Stimulated activated CD4-positive, alpha-beta T cell treated with anti-CD3 and anti-CD28 coated beads, TNF-alpha, amount 100 ng/mL, for 1 hour (primary cell): Measurements from ENCODE around the gene HK2.

ENCODE experiments used
- DNase-seq, 3 donors: peaks; one replicate each; pipeline ENCODE4 v3.0.0-alpha.2; 2020; ENCODE audit warnings: low read depth in 3 of 3, low spot score in 1 of 3

The HK2 gene

DNA sequence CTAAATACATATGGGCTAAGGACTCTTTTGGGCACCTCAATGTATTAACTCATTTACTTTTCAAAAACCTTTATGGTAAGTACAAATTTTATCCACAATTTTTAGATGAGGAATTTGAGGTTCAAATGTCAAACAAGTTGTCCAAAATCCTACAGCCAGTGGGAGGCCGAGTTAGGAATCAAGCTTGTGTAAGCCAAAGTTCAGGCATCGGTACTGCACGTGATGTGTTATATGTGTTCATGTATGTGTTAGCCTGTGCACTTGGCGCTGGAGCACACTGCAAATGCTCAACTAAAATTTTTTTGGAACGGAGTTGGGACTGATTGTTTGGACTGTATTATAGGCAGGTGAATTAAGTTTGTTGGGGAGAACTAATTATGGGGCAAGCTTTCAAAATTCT, 22.7 kb downstream of the HK2 start:
- no peak for DNase-seq

DNA sequence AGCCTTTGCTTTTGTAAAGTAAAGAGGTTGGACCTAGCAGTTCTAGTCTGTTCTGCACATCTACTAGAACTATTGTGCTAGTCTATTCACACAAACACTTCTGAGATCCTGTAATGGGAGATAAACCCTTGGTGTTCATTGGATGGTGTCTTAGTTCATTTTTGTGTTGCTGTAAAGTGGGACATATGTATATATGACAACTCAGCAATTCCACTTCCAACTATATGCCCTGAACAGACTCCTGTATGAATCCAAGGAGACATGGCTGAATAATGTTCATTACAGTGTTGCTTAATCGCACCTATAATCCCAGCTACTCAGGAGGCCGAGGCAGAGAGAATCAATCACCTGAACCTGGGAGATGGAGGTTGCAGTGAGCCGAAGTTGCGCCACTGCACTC, 23.3 kb downstream of the HK2 start:
- no peak for DNase-seq

- no peak for DNase-seq
Observed at GRCh38 chr2:74857725-74858124, 23.8 kb downstream of the HK2 start.

DNA sequence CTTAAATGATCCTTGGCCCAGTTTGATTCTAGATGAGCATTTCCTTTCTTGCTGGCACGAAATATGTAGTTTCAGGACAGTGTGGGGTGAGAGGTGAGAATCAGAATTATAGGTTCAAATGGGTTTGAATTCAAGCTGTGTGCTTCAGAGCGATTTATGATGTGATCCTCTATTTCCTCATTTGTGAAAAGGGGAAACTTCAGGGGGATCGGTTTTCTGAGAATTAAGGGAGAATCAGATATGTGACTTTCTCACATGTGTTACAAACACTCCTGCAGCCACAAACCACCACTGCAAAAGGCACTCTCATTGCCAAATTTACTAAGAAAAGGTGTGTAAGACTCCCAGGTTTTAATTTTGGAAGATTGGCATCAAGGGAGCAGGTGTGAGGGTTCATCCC, 24.4 kb downstream of the HK2 start:
- DNase-seq = no peak

DNA sequence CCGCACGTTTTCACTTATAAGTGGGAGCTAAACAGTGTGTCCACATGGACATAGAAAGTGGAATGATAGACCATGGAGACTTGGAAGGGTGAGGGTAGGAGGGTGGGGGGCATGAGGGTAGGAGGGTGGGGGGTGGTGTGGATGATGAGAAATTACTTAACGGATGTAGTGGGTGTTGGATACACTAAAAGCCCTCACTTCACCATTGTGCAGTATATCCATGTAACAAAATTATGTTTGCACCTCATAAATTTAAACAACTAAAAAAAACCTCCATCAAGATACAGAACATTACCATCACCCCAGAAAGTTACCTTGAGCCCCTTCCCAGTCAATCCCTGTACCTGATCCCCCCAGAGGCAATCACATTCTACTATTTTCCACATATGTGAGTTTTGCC, 26.2 kb downstream of the HK2 start:
- DNase-seq = no peak

GRCh38 chr2:74860521-74860920, 26.6 kb downstream of the HK2 start:
- no peak for DNase-seq

GRCh38 chr2:74861531-74861930, 27.6 kb downstream of the HK2 start:
- no peak for DNase-seq

GRCh38 chr2:74862020-74862964, 28.4 kb downstream of the HK2 start:
- DNase-seq = no peak

GRCh38 chr2:74863802-74864248, 29.9 kb downstream of the HK2 start:
- no peak for DNase-seq

- no peak for DNase-seq
Observed at GRCh38 chr2:74864728-74865722, 31.1 kb downstream of the HK2 start.

- DNase-seq = no peak
Observed at GRCh38 chr2:74865770-74866674, 32.1 kb downstream of the HK2 start.

GRCh38 chr2:74867841-74868658, 34.1 kb downstream of the HK2 start:
- DNase-seq = no peak

DNA sequence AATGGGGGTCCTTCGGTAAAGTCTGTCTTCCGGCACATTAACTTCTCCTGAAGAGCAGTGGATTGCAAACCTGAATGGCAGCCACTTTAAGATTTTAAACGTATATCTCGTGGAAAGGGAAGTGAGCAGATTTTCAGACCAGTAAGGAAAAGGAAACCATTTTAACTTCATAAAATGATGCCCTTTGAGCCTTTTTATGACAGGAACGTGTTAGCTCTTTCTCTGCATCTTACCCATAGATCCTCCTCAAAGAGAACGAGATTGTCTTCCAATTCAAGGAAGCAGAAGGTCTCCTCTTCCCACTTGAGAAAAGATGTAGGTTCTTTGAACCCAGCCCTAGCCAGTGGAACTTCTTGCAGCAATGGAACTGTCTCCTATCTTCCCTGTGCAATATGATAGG, 35.6 kb downstream of the HK2 start:
- no peak for DNase-seq

- DNase-seq = no peak
Observed at GRCh38 chr2:74870951-74871350, 37.0 kb downstream of the HK2 start.

GRCh38 chr2:74871414-74871813, 37.5 kb downstream of the HK2 start:
- no peak for DNase-seq

- no peak for DNase-seq
Observed at GRCh38 chr2:74872389-74872836, 38.5 kb downstream of the HK2 start.

DNA sequence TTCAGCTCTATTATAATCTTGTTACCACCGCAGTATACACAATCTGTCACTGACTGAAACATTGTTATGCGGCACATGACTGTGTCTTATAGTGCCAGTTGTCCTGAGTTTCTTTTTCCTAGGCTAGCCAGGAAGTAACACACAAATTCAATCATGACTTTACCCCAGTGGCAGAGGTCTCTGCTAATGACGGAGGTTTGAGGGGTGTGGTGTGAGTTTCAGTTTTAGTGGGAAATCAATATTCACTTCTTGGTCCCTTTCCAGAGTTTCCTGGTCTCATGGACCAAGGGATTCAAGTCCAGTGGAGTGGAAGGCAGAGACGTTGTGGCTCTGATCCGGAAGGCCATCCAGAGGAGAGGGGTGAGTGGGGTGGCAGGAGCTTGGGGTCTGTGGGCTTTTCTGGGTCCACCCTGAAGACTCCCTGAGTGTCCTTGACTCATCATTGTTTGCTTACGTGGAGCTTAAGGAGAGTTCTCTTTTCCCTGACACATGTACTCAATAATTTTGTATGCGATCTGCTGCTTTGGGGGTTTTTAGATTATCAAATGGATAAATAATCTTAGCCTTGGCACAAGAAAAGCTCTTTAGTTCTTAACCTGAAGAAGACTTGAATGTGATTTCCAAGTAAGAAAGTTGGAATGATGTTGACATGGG, 39.2 kb downstream of the HK2 start:
- DNase-seq = no peak

DNA sequence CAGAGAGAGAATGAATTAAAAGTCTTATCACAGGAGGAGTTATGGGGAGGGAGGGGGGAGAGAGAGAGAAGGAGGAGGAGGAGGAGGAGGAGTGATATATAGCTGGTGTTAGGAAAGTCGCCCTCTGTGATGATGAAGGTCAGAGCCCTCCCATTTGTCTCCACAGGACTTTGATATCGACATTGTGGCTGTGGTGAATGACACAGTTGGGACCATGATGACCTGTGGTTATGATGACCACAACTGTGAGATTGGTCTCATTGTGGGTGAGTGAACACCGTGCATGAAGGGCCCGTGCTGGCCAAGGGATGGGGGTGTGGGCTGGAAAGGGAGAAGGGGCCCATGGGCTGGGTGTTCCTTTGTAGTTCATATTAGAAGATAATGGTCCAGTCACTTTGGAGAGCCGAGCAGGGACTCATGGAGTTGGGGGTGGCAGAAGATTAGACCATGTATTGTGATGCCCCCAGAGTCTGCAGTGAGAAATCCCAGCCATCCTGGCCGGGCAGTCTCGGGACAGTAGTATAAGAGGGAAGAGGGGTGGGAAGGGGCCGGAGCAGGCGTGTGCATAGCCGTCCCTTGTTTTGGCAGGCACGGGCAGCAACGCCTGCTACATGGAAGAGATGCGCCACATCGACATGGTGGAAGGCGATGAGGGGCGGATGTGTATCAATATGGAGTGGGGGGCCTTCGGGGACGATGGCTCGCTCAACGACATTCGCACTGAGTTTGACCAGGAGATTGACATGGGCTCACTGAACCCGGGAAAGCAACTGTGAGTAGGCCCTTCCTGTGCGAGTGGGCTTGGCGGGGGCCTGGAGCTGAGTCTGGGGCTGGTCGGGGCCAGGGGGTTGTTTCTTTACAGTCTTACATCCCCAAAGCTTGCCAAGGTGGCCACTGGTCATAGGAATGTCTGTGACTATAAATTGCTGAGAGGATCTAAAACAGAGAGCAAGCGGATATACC, 40.0 kb downstream of the HK2 start:
- DNase-seq = no peak
